OCI-LY1 (cell line): ENCODE measurements around the gene VTI1B.

Source experiments
- EZH2 ChIP-seq: fragments of 200-600 bp; sonication (generic), shearing (Covaris generic); IDR thresholded peaks from 2 replicates; pipeline ENCODE4 v1.8.0; 2017; ENCODE audit warnings: borderline replicate concordance, mixed run types, mild to moderate bottlenecking, antibody characterized with exemption, low read length, moderate library complexity, mixed read lengths
- TF ChIP-seq, protein P1 (sequence below): fragments of 200-600 bp; sonication (generic), shearing (Covaris generic); IDR thresholded peaks from 2 replicates; pipeline ENCODE4 v1.5.1; 2017; ENCODE audit warnings: mild to moderate bottlenecking, antibody characterized with exemption, low read length, moderate library complexity, mixed read lengths

DNA sequence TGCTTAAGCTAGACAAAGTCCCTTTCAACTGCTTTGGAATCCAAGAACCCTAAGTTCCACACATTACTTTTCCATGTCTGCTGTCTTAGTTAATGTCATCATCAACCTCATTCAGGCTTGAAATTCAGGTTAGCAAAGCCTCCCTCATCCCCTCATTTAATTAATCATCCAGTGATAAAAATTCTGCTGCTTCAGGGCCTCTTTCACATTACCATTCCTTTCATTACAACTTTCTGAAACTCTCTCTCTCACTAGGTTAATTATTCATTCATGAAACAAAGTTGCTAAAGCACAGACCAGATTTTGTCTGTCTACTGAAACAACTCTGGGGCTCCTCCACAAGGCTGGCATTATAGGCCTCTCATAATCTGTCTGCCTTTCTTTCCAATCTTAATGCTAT, 9.4 kb upstream of the VTI1B start:
- TF ChIP-seq, protein P1, sequence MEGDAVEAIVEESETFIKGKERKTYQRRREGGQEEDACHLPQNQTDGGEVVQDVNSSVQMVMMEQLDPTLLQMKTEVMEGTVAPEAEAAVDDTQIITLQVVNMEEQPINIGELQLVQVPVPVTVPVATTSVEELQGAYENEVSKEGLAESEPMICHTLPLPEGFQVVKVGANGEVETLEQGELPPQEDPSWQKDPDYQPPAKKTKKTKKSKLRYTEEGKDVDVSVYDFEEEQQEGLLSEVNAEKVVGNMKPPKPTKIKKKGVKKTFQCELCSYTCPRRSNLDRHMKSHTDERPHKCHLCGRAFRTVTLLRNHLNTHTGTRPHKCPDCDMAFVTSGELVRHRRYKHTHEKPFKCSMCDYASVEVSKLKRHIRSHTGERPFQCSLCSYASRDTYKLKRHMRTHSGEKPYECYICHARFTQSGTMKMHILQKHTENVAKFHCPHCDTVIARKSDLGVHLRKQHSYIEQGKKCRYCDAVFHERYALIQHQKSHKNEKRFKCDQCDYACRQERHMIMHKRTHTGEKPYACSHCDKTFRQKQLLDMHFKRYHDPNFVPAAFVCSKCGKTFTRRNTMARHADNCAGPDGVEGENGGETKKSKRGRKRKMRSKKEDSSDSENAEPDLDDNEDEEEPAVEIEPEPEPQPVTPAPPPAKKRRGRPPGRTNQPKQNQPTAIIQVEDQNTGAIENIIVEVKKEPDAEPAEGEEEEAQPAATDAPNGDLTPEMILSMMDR: no peak
- TF ChIP-seq EZH2: no peak
